Activated CD8-positive, alpha-beta memory T cell treated with anti-CD3 and anti-CD28 coated beads, Interleukin-2, amount 50 U/mL, for 1 hour (primary cell): ENCODE measurements around the gene SPATA7.

Source experiments
- DNase-seq: peaks from one replicate; pipeline ENCODE4 v3.0.0-alpha.2; 2020; ENCODE audit errors: extremely low read depth

SPATA7 gene

GRCh38 chr14:88420187-88420586 lies 34.7 kb downstream of the SPATA7 start:
- DNase-seq, result no peak

- no peak for DNase-seq
Measured at GRCh38 chr14:88421286-88421685, 35.8 kb downstream of the SPATA7 start.

- no peak for DNase-seq
Measured at GRCh38 chr14:88422047-88422446, 36.6 kb downstream of the SPATA7 start.

GRCh38 chr14:88422919-88423650 lies 37.6 kb downstream of the SPATA7 start:
- no peak for DNase-seq

- DNase-seq, result no peak
Measured at GRCh38 chr14:88424573-88424972, 39.1 kb downstream of the SPATA7 start.

- DNase-seq, result no peak
Measured at GRCh38 chr14:88426271-88426670, 40.8 kb downstream of the SPATA7 start.

- no peak for DNase-seq
Measured at GRCh38 chr14:88430976-88431375, 45.5 kb downstream of the SPATA7 start.

GRCh38 chr14:88437658-88438057 lies 52.2 kb downstream of the SPATA7 start:
- no peak for DNase-seq

- no peak for DNase-seq
Measured at GRCh38 chr14:88439088-88439487, 53.6 kb downstream of the SPATA7 start.

GRCh38 chr14:88452231-88452630 lies 66.8 kb downstream of the SPATA7 start:
- no peak for DNase-seq

- no peak for DNase-seq
Measured at GRCh38 chr14:88454886-88455285, 69.4 kb downstream of the SPATA7 start.

- DNase-seq, result no peak
Measured at GRCh38 chr14:88463318-88463717, 77.9 kb downstream of the SPATA7 start.

GRCh38 chr14:88468406-88468805 lies 82.9 kb downstream of the SPATA7 start:
- DNase-seq, result no peak

GRCh38 chr14:88470542-88471440 lies 85.3 kb downstream of the SPATA7 start:
- DNase-seq, result no peak

- no peak for DNase-seq
Measured at GRCh38 chr14:88473791-88474190, 88.3 kb downstream of the SPATA7 start.

- DNase-seq, result no peak
Measured at GRCh38 chr14:88476214-88476774, 90.8 kb downstream of the SPATA7 start.

- DNase-seq, result no peak
Measured at GRCh38 chr14:88476825-88477224, 91.4 kb downstream of the SPATA7 start.

GRCh38 chr14:88477513-88478250 lies 92.2 kb downstream of the SPATA7 start:
- no peak for DNase-seq

GRCh38 chr14:88478931-88479330 lies 93.5 kb downstream of the SPATA7 start:
- DNase-seq, result no peak

- DNase-seq, result no peak
Measured at GRCh38 chr14:88479574-88479987, 94.1 kb downstream of the SPATA7 start.

- DNase-seq, result no peak
Measured at GRCh38 chr14:88481059-88481458, 95.6 kb downstream of the SPATA7 start.

- no peak for DNase-seq
Measured at GRCh38 chr14:88481794-88482193, 96.3 kb downstream of the SPATA7 start.
